GM12873 (cell line): Measurements from ENCODE around the gene COL4A4.

Experiments used
- TF ChIP-seq, protein P1 (sequence below): IDR thresholded peaks from 2 replicates; pipeline ENCODE4 v1.5.1; 2012; ENCODE audit warnings: low read depth, mild to moderate bottlenecking, moderate library complexity, low read length, control low read depth; ENCODE audit not compliant: insufficient read depth; ENCODE audit errors: missing control alignments

Gene COL4A4

DNA sequence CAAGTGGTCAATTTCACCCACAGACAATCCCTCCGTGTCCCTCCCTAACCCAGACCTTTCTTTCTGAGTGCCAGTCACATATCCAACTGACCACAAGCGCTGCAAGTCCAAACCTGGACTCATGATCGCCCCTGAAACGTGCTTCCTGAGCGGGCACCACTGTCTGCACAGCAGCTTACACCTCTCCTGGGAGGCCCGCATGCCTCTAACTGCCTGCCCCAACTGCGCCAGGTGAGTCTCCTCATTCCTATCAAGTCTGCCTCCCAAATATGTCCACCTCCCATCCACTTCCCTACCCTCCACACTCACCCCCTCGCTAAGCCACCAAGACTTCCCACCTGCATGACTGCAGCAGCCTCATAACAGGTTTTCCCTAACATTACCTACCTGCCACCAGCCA lies 33.4 kb downstream of the COL4A4 start:
- TF ChIP-seq, protein P1, sequence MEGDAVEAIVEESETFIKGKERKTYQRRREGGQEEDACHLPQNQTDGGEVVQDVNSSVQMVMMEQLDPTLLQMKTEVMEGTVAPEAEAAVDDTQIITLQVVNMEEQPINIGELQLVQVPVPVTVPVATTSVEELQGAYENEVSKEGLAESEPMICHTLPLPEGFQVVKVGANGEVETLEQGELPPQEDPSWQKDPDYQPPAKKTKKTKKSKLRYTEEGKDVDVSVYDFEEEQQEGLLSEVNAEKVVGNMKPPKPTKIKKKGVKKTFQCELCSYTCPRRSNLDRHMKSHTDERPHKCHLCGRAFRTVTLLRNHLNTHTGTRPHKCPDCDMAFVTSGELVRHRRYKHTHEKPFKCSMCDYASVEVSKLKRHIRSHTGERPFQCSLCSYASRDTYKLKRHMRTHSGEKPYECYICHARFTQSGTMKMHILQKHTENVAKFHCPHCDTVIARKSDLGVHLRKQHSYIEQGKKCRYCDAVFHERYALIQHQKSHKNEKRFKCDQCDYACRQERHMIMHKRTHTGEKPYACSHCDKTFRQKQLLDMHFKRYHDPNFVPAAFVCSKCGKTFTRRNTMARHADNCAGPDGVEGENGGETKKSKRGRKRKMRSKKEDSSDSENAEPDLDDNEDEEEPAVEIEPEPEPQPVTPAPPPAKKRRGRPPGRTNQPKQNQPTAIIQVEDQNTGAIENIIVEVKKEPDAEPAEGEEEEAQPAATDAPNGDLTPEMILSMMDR, result no peak

DNA sequence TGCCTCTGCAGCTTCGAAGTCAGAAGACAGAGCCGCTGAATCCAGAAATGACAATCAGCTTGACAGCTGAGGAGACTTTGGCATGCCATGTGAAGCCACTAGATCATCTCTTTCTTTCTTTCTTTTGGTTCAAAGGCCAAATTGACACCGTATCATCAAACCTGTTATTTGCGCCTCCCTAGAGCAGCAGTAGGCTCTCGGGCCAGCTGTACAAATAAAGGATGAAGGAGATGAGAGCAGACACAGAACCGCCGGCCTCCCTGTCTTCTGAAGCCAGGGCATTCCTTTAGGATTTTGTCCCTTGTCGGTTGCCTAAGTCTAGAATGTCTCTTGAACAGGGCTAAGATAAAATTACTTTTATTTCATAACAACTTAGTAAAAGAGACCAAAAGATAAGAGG lies 36.8 kb downstream of the COL4A4 start:
- TF ChIP-seq, protein P1, result no peak

DNA sequence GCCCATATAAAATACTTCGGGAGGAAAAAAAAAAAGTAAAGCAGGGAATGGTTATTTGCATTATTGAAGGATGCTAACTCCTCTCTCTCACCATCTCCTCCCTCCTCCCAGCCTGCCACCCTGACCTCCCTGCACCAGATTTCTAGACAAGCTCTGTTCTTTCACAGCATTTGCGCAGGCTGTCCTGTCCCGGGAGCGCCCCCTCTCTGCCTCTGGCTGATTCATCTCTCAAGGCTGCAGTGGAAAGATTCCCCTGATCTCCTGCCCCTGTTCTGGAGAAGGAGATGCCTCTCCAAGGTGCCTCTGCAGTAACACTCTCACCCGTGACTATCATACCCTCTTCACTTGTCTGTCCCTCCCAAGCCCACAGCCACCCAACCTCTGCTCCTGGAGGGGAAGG lies 38.5 kb downstream of the COL4A4 start:
- TF ChIP-seq, protein P1, result peak; percentile 16

DNA sequence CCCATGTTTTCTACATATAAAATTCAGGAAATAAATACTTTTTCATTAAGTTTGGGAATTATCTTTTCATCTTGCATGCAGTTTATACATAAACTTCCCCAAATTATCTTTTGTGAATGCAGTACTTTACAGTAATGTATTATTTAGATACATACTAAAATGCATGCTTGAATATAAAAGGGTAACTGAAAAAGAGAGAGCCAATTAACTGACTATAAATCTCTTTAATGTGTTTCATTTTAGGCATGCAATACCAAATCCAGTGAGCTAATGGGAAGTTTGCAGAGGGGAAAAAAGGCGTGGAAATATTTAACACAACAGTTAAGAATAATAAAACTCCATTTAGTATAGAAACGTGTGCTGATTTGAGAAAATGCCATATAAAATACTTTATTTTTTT lies 39.2 kb downstream of the COL4A4 start:
- TF ChIP-seq, protein P1, result no peak

DNA sequence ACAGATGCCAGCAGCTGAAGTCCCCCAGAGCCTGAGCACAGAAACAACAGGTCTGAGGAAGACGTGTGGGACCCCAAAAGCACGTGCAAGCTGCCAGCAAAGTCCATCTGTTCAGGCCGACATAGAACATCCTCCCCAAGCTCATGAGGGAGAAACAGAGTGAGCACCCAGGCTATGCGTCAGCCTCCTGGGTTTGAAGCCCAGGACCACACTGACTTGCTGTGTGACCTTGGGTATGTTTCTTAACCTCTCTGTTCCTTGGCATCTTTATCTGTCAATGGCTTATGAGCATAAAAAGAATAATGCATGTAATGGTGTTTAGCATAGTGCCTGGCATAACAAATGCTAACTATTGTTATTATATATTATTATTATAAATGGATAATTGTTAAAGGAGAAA lies 40.3 kb downstream of the COL4A4 start:
- TF ChIP-seq, protein P1, result no peak

DNA sequence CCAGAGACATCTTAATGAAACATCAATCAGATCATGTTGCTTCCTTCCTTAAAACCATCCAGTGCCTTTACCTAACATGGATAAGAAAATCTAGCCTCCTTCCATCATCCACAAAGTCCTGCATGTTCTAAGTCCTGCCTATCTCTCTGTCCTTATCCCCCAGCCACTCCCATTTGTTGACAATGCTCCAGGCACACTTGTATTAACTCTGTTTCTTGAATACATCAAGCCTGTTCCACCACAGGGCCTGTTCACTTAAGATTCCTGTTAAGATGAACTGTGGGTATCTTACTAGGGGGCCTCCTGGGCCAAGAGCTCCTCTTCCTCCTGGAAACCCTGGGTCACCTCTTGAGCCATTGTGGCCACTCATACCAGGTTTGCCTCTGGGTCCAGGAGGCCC lies 45.7 kb downstream of the COL4A4 start:
- TF ChIP-seq, protein P1, result no peak

DNA sequence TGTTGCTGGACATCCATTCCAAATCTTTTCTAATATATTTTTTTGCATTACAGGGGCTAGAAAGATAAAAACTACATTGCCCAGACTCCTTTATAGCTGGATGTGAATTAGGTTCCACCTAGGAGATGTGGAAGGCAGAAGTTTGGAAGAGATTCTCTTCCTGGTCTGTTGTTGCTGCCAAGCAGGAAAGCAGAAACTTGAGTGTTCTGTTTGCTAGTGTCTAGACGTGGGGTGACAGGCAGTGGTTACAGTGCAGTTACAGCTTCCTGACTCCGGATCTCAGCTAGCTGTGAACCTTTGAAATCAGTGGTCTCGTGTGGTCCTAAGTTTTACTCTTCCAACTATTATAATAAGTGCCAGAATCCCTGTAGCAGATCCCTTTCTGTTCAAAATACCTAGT lies 46.2 kb downstream of the COL4A4 start:
- TF ChIP-seq, protein P1, result no peak
